ENCODE measurements around the gene TRAK1.

TRAK1 gene

GRCh38 chr3:42184651-42185443 lies 93.7 kb downstream of the TRAK1 start:
- TF ChIP-seq CTCF (IDR thresholded peaks at IDR 0.05; ENCODE audit: low read depth, low read length) (no peak), EZH2phosphoT487 (IDR thresholded peaks at IDR 0.05; ENCODE audit: low read depth) (no peak)
- Histone ChIP-seq H3K9me3 (ENCODE audit: insufficient read depth, low read length) (no peaks in the 10 kb centered on the region), H3K4me2 (ENCODE audit: low read length) (no peak overlapping the region), H2AFZ (ENCODE audit: low read depth, low read length) (no peak overlapping the region), H3K4me1 (ENCODE audit: low read length) (no peaks in the 10 kb centered on the region), H3K27ac (ENCODE audit: low read length) (no peak overlapping the region), H3K9ac (ENCODE audit: low read length) (no peak overlapping the region), H3K4me3 (ENCODE audit: low read length) (no peak overlapping the region), H3K79me2 (ENCODE audit: low read length) (peaks cover 28% of the 10 kb centered on the region), H3K27me3 (ENCODE audit: low read depth, low read length) (no peaks in the 10 kb centered on the region), H3K36me3 (replicated peaks; ENCODE audit: low read depth, low read length) (peaks cover 39% of the 10 kb centered on the region), H4K20me1 (ENCODE audit: insufficient read depth, low read length) (peaks cover 86% of the 10 kb centered on the region)

GRCh38 chr3:42187936-42188335 lies 96.8 kb downstream of the TRAK1 start:
- Histone ChIP-seq H3K4me3 (ENCODE audit: low read length) (no peak overlapping the region), H3K36me3 (replicated peaks; ENCODE audit: low read depth, low read length) (peaks cover 53% of the 10 kb centered on the region), H3K27ac (ENCODE audit: low read length) (no peak overlapping the region), H4K20me1 (ENCODE audit: insufficient read depth, low read length) (peaks cover 88% of the 10 kb centered on the region), H3K4me2 (ENCODE audit: low read length) (no peak overlapping the region), H3K9ac (ENCODE audit: low read length) (no peak overlapping the region), H3K4me1 (ENCODE audit: low read length) (peaks cover 22% of the 10 kb centered on the region), H2AFZ (ENCODE audit: low read depth, low read length) (no peak overlapping the region), H3K27me3 (ENCODE audit: low read depth, low read length) (no peaks in the 10 kb centered on the region), H3K9me3 (ENCODE audit: insufficient read depth, low read length) (no peaks in the 10 kb centered on the region), H3K79me2 (ENCODE audit: low read length) (peaks cover 11% of the 10 kb centered on the region; the same call in 1 of the 2 replicates)
- TF ChIP-seq EZH2phosphoT487 (IDR thresholded peaks at IDR 0.05; ENCODE audit: low read depth) (no peak), CTCF (IDR thresholded peaks at IDR 0.05; ENCODE audit: low read depth, low read length) (no peak)

- Histone ChIP-seq H3K27ac (ENCODE audit: low read length) (no peak overlapping the region), H3K79me2 (ENCODE audit: low read length) (peaks cover 12% of the 10 kb centered on the region; the same call in 1 of the 2 replicates), H3K4me2 (ENCODE audit: low read length) (no peak overlapping the region), H3K4me3 (ENCODE audit: low read length) (no peak overlapping the region), H2AFZ (ENCODE audit: low read depth, low read length) (no peak overlapping the region), H3K27me3 (ENCODE audit: low read depth, low read length) (no peaks in the 10 kb centered on the region), H3K9ac (ENCODE audit: low read length) (no peak overlapping the region), H3K4me1 (ENCODE audit: low read length) (peaks cover 26% of the 10 kb centered on the region), H4K20me1 (ENCODE audit: insufficient read depth, low read length) (peaks cover 88% of the 10 kb centered on the region), H3K9me3 (ENCODE audit: insufficient read depth, low read length) (no peaks in the 10 kb centered on the region), H3K36me3 (replicated peaks; ENCODE audit: low read depth, low read length) (peaks cover 57% of the 10 kb centered on the region)
- TF ChIP-seq CTCF (IDR thresholded peaks at IDR 0.05; ENCODE audit: low read depth, low read length) (no peak), EZH2phosphoT487 (IDR thresholded peaks at IDR 0.05; ENCODE audit: low read depth) (no peak)
These were observed 97.2 kb downstream of the TRAK1 start for GRCh38 chr3:42188376-42188775.

- Histone ChIP-seq H3K4me2 (ENCODE audit: low read length) (no peak overlapping the region), H3K9me3 (ENCODE audit: insufficient read depth, low read length) (no peaks in the 10 kb centered on the region), H3K36me3 (replicated peaks; ENCODE audit: low read depth, low read length) (peaks cover 64% of the 10 kb centered on the region), H4K20me1 (ENCODE audit: insufficient read depth, low read length) (peaks cover 89% of the 10 kb centered on the region), H3K4me1 (ENCODE audit: low read length) (peaks cover 33% of the 10 kb centered on the region), H3K27ac (ENCODE audit: low read length) (no peak overlapping the region), H3K27me3 (ENCODE audit: low read depth, low read length) (no peaks in the 10 kb centered on the region), H3K4me3 (ENCODE audit: low read length) (no peak overlapping the region), H3K79me2 (ENCODE audit: low read length) (peaks cover 12% of the 10 kb centered on the region; the same call in 1 of the 2 replicates), H3K9ac (ENCODE audit: low read length) (no peak overlapping the region), H2AFZ (ENCODE audit: low read depth, low read length) (no peak overlapping the region)
- TF ChIP-seq EZH2phosphoT487 (IDR thresholded peaks at IDR 0.05; ENCODE audit: low read depth): no peak
- TF ChIP-seq CTCF (IDR thresholded peaks at IDR 0.05; ENCODE audit: low read depth, low read length): no peak
These were observed 97.9 kb downstream of the TRAK1 start for GRCh38 chr3:42189001-42189460.

Measured in OCI-LY3 (cell line).